Osteoblast (primary cell): ENCODE data around the gene TMEM98. TPM values are rescaled to one million over a fixed set of nuclear protein-coding genes. Genes with fewer than 3 reads are reported as not detected.
"Not testable (repeated sequence)": the region's sequence is repeated elsewhere in the genome, so short reads cannot be mapped to it uniquely, and the experiment has no call there.

ENCODE experiments used
- DNase-seq: peaks from one replicate; pipeline ENCODE4 v3.0.0; 2011; ENCODE audit warnings: low spot score, mixed read lengths; ENCODE audit not compliant: insufficient read length; ENCODE audit errors: missing footprints
- H2AFZ ChIP-seq: 2 replicates; pipeline ENCODE4 v1.6.0; 2011; ENCODE audit warnings: mild to moderate bottlenecking, low read length
- H3K27ac ChIP-seq: 2 replicates; pipeline ENCODE4 v1.5.1; 2011; ENCODE audit warnings: mild to moderate bottlenecking, low read depth, low read length, moderate library complexity
- H3K27me3 ChIP-seq: 2 replicates; pipeline ENCODE4 v1.6.0; 2012; ENCODE audit warnings: mild to moderate bottlenecking, control low read depth, inconsistent platforms, low read length, moderate library complexity; ENCODE audit not compliant: insufficient read depth
- H3K36me3 ChIP-seq: 2 replicates; pipeline ENCODE4 v1.5.1; 2011; ENCODE audit warnings: mild to moderate bottlenecking, low read length, control low read depth, moderate library complexity; ENCODE audit not compliant: insufficient read depth
- H3K4me1 ChIP-seq: 2 replicates; pipeline ENCODE4 v1.5.1; 2011; ENCODE audit warnings: mild to moderate bottlenecking, low read length, control low read depth, moderate library complexity; ENCODE audit not compliant: insufficient read depth
- H3K4me2 ChIP-seq: 2 replicates; pipeline ENCODE4 v1.6.0; 2011; ENCODE audit warnings: mild to moderate bottlenecking, low read length; ENCODE audit not compliant: insufficient read depth
- H3K4me3 ChIP-seq: fragments of 200-600 bp; sonication (generic); 3 replicates; pipeline ENCODE4 v1.5.1; 2012; ENCODE audit warnings: mild to moderate bottlenecking, low read length, inconsistent platforms; ENCODE audit not compliant: insufficient read depth
- H3K79me2 ChIP-seq: 2 replicates; pipeline ENCODE4 v1.6.0; 2012; ENCODE audit warnings: mild to moderate bottlenecking, low read length, control low read depth, inconsistent platforms; ENCODE audit not compliant: insufficient read depth
- H3K9me3 ChIP-seq: 2 replicates; pipeline ENCODE4 v1.5.1; 2011; ENCODE audit warnings: low read depth, low read length, control low read depth
- H4K20me1 ChIP-seq: 2 replicates; pipeline ENCODE4 v1.6.0; 2012; ENCODE audit warnings: mild to moderate bottlenecking, low read length, control low read depth; ENCODE audit not compliant: insufficient read depth
- CTCF ChIP-seq: IDR thresholded peaks from 2 replicates; pipeline ENCODE4 v1.5.1; 2011; ENCODE audit warnings: mild to moderate bottlenecking, low read depth, low read length, moderate library complexity; ENCODE audit errors: extremely low read depth
- total RNA-seq: library from RNA; depleted of rRNA; stranded (reverse); fragments of >200 nt; gene quantifications from 2 replicates; pipeline ENCODE4 v1.2.3, GENCODE V29; 2012

Gene TMEM98
- total RNA-seq, 1 donor, result 121 TPM

GRCh38 chr17:32971171-32971570, 43.2 kb downstream of the TMEM98 start:
- Histone ChIP-seq H3K27me3 (no peaks in the 10 kb centered on the region), H2AFZ (no peak overlapping the region), H4K20me1 (no peaks in the 10 kb centered on the region), H3K36me3 (no peaks in the 10 kb centered on the region), H3K9me3 (no peaks in the 10 kb centered on the region), H3K4me2 (no peak overlapping the region), H3K4me1 (peaks cover 13% of the 10 kb centered on the region), H3K79me2 (no peaks in the 10 kb centered on the region), H3K27ac (no peak overlapping the region), H3K4me3 (no peak overlapping the region)
- TF ChIP-seq CTCF, result no peak
- no peak for DNase-seq

GRCh38 chr17:32976131-32976530, 48.2 kb downstream of the TMEM98 start:
- Histone ChIP-seq H4K20me1 (no peaks in the 10 kb centered on the region), H3K27ac (no peak overlapping the region), H3K4me1 (no peaks in the 10 kb centered on the region), H3K4me3 (no peak overlapping the region), H3K79me2 (no peaks in the 10 kb centered on the region), H3K4me2 (no peak overlapping the region), H3K9me3 (no peaks in the 10 kb centered on the region), H2AFZ (no peak overlapping the region), H3K36me3 (no peaks in the 10 kb centered on the region), H3K27me3 (peaks cover 2% of the 10 kb centered on the region)
- TF ChIP-seq CTCF, result no peak
- DNase-seq, result peak; percentile 34

DNA sequence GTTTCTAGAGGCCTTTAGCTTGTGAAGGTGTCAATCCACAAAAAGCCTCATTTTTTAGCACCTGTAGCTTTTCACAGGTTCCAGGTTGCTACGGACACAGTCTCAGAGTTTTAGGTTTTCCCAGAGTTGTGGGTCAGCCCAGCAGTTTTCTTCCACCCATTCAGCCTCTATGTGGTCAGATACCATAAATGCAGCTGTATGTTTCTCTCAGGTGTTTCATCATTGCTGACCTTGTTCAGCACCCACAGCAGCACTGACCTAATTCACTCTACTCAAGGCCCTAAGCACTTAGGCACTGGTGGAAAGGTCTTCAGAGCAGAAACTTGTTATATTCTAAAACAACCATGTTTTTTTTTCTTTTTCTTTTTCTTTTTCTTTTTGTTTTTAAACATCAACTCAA, 48.7 kb downstream of the TMEM98 start:
- Histone ChIP-seq H3K36me3 (no peaks in the 10 kb centered on the region), H3K27me3 (peaks cover 2% of the 10 kb centered on the region), H4K20me1 (no peaks in the 10 kb centered on the region), H3K4me3 (no peak overlapping the region), H3K4me2 (no peak overlapping the region), H3K27ac (no peak overlapping the region), H2AFZ (no peak overlapping the region), H3K79me2 (no peaks in the 10 kb centered on the region), H3K4me1 (no peaks in the 10 kb centered on the region), H3K9me3 (no peaks in the 10 kb centered on the region)
- DNase-seq, result peak; percentile 45
- TF ChIP-seq CTCF, result no peak

GRCh38 chr17:32980230-32980629, 52.3 kb downstream of the TMEM98 start:
- Histone ChIP-seq H3K79me2 (no peaks in the 10 kb centered on the region), H3K4me1 (no peaks in the 10 kb centered on the region), H3K27ac (no peak overlapping the region), H3K27me3 (peaks cover 2% of the 10 kb centered on the region), H3K4me3 (no peak overlapping the region), H2AFZ (no peak overlapping the region), H4K20me1 (no peaks in the 10 kb centered on the region), H3K4me2 (no peak overlapping the region), H3K36me3 (no peaks in the 10 kb centered on the region), H3K9me3 (no peaks in the 10 kb centered on the region)
- DNase-seq, result no peak
- no peak for TF ChIP-seq CTCF

- DNase-seq, H3K27ac ChIP-seq, H3K4me3 ChIP-seq, H3K36me3 ChIP-seq, H3K4me1 ChIP-seq, H3K79me2 ChIP-seq, H2AFZ ChIP-seq, H3K9me3 ChIP-seq, H3K4me2 ChIP-seq, H3K27me3 ChIP-seq, H4K20me1 ChIP-seq: not testable (repeated sequence)
Measured at GRCh38 chr17:32981611-32982010, 53.7 kb downstream of the TMEM98 start.
